Measurements from ENCODE around the gene PNLIPRP3.

DNA sequence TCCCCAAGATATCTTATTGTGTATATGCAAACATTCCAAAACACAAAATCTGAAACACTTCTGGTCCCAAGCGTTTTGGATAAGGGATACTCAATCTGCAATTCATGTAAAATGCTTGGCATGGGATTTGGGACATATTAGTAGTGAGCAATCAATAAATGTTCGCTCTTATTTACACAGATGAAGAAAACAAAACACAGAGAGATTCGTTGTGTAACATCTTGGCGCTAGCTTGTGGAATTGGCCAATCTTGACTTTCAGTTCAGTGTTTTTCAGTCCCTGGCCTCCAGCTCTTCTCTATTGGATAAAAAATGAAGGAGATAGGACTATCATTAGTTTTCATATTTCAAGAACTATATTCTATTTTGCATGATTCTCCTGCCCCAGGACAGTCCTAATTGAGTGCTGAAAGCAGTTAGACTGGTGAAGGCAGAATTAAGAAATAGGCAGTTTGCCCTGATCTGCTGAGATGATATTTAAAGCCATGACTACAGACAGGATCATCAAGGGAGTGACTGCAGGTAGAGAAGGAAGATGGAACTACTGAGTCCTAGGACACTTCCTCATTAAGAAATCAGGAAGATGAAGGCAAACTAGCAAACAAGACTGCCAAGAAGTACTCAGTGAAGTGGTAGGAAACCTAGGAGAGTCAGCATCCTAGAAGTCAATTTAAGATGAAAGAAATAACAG lies 1.8 kb downstream of the PNLIPRP3 start:
- TF ChIP-seq, protein P1, sequence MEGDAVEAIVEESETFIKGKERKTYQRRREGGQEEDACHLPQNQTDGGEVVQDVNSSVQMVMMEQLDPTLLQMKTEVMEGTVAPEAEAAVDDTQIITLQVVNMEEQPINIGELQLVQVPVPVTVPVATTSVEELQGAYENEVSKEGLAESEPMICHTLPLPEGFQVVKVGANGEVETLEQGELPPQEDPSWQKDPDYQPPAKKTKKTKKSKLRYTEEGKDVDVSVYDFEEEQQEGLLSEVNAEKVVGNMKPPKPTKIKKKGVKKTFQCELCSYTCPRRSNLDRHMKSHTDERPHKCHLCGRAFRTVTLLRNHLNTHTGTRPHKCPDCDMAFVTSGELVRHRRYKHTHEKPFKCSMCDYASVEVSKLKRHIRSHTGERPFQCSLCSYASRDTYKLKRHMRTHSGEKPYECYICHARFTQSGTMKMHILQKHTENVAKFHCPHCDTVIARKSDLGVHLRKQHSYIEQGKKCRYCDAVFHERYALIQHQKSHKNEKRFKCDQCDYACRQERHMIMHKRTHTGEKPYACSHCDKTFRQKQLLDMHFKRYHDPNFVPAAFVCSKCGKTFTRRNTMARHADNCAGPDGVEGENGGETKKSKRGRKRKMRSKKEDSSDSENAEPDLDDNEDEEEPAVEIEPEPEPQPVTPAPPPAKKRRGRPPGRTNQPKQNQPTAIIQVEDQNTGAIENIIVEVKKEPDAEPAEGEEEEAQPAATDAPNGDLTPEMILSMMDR (IDR thresholded peaks at IDR 0.05; ENCODE audit: low read length) = no peak
- no peak for TF ChIP-seq EZH2 (IDR thresholded peaks at IDR 0.05; ENCODE audit: borderline replicate concordance, low read length)
